Limb (tissue), 2 donors: ENCODE results near the gene HCN2.
"Not testable (repeated sequence)": the region's sequence is repeated elsewhere in the genome, so short reads cannot be mapped to it uniquely, and the experiment has no call there.

Experiments used
- DNase-seq, 2 donors: peaks; one replicate each; pipeline ENCODE4 v3.0.0-alpha.2; 2016; ENCODE audit errors: extremely low spot score in 2 of 2

Gene HCN2

DNA sequence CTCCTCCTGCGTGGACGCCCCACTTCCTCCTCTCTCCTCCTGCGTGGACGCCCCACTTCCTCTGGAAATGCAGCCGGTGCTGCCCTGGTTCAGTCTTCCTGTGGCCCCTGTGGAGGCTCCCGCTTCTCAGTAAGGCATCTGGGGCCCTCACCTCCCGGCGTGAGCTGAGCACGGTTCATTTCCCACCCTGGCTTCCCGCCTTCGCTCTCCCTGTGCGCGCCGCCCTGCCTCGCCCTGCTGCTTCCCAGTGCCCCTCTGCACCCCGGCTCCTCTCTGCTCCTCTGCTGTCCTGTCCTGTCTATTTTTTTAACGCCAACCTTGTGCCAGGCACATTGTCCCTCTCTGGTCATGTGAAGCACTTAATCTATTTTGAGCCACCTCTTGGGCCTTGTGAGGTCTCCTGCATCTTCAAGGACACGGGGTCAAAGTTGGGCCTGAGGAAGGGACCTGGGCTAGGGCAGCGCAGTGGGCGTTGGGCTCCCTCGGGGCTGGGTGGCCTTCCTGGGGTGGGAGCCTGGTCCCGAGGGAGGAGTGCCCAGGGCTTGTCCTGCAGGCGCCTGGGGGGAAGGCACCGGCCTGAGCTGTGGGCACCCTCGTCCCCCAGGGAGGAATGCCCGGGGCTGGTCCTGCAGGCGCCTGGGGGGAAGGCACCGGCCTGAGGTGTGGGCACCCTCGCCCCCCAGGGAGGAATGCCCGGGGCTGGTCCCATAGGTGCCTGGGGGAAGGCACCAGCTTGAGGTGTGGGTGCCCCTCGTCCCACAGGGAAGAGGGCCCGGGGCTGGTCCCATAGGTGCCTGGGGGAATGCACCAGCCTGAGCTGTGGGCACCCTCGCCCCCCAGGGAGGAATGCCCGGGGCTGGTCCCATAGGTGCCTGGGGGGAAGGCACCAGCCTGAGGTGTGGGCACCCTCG, 13.0 kb downstream of the HCN2 start:
- DNase-seq, result no peak

DNA sequence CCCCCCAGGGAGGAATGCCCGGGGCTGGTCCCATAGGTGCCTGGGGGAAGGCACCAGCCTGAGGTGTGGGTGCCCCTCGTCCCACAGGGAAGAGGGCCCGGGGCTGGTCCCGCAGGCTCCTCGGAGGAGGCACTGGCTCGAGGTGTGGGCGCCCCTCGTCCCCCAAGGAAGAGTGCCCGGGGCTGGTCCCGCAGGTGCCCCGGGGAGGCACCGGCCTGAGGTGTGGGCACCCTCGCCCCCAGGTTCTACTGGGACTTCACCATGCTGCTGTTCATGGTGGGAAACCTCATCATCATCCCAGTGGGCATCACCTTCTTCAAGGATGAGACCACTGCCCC, 13.6 kb downstream of the HCN2 start:
- DNase-seq, result not testable (repeated sequence)

DNA sequence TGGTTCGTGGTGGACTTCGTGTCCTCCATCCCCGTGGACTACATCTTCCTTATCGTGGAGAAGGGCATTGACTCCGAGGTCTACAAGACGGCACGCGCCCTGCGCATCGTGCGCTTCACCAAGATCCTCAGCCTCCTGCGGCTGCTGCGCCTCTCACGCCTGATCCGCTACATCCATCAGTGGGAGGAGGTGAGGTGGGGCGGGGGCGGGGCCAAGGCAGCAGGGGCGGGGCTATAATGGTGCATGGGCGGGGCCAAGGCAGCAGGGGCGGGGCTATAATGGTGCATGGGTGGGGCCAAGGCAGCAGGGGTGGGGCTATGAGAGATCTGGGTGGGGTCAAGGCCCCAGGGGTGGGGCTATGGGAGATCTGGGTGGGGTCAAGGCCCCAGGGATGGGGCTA, 14.1 kb downstream of the HCN2 start:
- not testable (repeated sequence) for DNase-seq

DNA sequence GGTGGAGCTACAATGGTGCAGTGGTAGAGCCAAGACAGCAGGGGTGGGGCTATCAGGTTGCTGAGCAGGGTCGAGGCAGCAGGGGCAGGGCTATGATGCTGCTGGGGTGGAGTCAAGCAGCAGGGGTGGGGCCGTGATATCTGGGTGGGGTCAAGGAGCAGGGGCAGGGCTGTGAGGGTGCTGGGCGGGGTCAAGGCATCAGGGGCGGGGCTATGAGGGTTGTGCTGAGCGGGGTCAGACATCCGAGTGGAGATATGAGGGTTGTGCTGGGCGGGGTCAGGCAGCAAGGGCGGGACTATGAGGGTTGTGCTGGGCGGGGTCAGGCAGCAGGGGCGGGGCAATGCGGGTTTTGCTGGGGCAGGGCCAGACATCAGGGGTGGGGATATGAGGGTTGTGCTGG, 14.7 kb downstream of the HCN2 start:
- no peak for DNase-seq

DNA sequence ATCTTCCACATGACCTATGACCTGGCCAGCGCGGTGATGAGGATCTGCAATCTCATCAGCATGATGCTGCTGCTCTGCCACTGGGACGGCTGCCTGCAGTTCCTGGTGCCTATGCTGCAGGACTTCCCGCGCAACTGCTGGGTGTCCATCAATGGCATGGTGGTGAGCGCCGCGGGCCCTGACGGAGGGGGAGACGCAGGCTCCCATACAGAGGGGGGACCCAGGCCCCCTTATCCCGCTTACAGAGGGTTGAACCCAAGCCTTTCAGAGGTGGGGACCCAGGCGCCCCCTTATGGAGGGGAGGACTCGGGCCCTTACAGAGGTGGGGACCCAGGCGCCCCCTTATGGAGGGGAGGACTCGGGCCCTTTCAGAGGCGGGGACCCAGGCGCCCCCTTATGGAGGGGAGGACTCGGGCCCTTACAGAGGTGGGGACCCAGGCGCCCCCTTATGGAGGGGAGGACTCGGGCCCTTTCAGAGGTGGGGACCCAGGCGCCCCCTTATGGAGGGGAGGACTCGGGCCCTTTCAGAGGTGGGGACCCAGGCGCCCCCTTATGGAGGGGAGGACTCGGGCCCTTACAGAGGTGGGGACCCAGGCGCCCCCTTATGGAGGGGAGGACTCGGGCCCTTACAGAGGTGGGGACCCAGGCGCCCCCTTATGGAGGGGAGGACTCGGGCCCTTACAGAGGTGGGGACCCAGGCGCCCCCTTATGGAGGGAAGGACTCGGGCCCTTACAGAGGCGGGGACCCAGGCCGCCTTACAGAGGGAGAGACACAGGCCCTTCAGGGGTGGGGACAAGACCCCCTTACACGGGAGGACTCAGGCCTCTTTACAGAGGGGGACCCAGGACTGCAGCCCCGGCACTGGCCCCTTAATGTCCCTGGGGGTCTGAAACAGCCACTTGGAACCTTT, 15.6 kb downstream of the HCN2 start:
- DNase-seq, result not testable (repeated sequence)

DNA sequence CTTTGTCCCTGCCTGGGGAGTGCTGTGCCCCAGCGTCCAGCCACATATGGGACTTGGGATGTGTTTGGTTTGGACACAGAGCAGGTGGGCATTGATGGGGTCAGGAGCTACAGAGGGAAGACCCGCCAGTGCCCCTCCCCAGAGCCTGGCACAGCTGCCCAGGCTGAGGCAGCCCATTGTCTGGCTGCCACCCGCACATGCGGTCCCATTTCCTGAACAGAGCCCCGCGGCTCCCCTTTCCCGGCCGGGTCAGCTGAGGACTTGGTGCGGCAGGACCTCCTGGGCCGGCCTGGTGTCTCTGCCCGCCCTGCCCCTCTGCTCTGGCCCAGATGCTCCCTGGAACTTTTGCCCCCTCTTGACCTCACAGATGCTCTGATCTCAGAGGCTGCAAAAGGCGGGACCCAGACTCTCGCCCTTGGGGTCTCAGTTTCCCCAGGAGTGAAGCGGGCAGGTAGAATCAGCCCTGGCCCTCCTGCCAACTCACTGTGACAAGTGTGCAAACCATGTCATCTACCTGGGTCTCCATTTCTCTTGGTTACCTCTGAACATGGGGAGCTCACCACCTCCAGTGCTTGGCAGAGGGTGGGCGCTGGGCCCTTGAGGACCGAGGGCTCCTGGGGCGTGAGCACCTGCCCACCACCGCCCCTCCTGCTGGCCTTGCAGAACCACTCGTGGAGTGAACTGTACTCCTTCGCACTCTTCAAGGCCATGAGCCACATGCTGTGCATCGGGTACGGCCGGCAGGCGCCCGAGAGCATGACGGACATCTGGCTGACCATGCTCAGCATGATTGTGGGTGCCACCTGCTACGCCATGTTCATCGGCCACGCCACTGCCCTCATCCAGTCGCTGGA, 17.8 kb downstream of the HCN2 start:
- no peak for DNase-seq

DNA sequence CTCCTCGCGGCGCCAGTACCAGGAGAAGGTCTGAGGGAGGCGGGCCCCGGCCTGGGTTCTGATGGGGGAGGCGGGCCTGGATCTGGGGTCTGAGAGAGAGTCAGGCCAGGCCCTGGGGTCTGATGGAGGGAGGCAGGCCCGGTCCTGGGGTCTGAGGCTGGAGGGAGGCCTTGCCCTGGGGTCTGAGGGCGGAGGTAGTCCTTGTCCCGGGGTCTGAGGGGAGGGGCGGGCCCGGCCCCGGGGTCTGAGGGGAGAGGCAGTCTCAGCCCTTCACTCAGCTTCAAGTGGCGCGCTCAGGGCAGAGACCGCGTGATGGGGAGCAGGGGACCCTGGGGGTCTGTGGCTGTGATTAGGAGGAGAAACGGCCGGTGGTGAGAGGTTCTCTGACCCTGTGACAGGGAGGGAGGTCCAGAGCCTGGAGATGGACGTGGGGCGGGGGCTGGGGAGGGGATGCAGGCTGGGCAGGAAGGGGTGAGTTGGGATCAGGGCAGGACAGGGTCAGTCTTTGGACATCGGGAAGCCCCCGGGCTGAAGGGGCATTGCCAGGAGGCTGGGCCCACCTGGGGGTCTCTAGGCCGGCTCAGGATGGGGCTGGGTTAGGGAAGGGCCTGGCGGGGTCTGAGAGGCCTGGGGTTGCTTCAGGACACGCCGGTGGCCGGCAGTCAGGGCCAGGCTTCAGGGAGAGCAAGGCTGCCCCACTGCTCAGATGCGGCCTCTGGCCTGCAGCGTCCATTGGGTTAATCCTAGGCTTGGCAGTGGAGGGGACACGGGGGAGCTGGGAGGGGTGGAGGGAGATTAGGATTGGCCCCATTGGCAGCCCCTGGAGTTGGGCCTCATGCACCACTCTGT, 18.7 kb downstream of the HCN2 start:
- DNase-seq, result no peak

DNA sequence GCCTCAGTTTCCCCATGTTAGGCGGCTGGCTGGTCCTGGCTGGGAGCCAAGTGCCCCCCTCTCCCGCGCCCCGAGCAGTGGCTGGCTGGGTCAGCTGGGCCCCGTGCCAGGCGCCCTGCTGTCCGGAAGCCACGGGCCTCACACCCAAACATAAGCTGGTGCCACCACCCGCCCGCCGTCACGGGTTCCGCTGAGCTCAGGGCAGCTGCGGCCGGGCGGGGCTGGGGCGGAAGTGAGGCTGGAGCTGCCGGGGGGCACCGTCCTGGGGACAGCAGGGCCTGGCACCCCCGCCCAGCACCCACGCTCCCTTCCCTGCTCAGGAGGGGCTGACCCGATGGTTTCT, 19.3 kb downstream of the HCN2 start:
- no peak for DNase-seq

DNA sequence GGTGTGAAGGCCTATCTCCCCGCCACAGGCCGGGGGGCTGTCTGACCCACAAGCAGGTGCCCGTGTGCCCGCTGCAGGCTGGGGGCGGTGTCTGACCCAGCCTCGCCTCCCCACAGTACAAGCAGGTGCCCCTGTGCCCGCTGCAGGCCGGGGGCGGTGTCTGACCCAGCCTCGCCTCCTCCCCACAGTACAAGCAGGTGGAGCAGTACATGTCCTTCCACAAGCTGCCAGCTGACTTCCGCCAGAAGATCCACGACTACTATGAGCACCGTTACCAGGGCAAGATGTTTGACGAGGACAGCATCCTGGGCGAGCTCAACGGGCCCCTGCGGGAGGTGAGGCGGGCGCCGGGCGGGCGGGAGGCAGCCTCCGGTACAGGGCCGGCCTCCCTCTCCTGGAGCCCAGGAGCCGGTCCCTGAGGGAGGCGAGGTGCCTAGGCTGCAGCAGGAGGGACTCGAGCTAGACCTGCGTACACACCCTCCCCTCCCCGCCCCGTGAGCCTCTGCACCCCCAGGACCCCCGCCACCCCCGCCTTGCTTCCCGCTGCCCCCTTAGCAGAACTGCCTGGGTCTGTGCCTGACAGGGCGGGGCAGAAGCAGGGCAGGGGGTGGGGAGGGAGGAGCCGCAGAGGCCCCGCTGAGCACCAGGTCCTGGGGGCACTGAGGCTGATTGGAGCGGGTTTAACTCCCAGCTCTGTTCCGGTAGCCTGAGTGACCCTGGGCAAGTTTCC, 20.6 kb downstream of the HCN2 start:
- DNase-seq, result no peak

DNA sequence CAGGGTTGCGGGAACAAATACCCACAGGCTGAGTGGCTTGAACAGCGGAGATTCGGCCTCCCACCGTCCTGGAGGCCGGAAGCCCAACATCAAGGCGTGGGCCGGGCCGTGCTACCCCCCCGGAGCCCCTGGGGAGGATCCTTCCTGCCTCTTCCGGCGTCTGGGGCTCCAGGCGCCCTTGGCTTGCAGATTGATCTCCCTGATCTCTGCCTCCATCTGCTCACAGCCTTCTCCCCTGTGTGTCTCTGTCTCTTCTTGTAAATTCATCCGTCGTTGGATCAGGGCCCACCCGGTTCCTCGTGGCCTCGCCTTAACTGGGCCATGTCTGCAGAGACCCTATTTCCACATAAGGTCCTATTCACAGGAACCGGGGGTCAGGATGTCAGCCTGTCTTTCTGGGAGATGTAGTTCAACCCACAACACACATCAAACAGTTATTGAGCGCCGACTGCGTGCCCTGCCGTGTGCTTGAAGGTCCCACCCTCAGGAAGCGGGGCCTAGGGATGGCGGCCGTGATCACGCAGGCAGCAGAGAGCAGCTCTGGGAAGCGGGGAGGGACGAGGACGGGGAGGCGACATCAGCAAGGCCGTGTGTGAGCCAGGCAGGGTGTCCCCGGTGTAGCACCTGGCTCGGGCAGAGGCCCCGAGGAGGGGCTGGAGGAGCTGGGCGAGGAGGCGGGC, 21.3 kb downstream of the HCN2 start:
- DNase-seq, result peak; percentile 44 to 55

DNA sequence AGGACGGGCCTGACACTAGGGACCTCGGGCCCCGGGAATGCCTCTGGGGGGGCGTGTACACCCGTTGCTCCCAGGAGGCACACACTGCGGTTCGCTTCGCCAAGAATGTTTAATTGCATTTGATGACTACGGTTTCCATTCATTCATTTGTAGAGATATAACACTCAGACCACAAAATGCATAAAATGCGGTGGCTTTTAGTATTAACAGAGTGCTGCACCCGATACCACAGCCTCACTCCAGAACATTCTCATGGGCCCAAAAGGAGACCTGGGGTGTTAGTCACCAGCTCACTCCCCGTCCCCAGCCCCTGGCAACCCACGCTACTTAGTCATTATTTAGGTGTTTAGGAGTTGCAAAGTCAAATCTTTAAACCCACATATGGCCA, 21.8 kb downstream of the HCN2 start:
- no peak for DNase-seq

DNA sequence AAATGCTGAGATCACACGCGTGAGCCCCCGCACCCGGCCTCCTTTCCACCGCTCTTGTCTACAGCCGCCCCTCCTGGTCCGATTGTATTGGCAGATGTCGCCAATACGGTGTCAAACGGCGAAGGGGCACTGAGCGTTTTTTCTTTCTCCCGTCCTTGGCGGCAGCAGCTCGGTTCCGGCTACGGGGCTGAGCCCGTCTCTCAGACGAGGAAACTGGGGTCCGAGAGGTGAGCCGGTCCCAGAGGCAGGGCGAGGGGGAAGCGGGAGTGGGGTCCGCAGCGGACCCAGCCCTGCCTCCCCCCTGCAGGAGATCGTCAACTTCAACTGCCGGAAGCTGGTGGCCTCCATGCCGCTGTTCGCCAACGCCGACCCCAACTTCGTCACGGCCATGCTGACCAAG, 23.3 kb downstream of the HCN2 start:
- DNase-seq, result no peak

DNA sequence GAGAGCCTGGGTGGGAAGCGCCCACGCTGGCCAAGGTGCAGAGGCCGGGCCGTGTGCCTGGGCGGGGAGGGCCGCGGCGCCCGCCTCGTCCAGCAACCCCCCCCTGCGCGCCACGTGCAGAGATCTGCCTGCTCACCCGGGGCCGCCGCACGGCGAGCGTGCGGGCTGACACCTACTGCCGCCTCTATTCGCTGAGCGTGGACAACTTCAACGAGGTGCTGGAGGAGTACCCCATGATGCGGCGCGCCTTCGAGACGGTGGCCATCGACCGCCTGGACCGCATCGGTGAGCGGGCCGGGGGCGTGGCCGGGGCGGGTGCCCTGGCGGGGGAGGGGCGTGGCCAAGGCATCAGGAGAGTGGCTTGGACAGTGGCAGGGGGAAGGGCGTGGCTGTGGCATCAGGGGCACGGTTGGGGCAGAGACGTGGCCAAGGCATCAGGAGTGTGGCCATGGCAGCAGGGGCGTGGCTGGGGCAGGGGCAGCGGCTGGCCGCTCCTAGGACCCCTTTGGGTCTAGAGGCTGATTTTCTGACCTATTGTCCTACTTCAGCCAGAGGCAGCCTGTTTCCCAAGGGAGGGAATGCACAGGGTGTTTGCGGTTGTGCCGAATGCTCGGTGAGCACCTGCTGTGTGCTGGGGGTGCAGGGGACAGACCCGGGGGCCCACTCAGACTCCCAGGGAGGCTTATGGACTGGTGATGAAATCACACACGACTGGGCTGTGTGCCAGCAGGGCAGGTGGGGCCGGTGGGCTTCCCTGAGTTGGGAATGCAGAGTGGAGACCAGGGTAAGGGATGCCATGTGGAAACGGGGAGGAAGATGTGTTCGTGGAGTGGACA, 24.3 kb downstream of the HCN2 start:
- DNase-seq, result no peak

DNA sequence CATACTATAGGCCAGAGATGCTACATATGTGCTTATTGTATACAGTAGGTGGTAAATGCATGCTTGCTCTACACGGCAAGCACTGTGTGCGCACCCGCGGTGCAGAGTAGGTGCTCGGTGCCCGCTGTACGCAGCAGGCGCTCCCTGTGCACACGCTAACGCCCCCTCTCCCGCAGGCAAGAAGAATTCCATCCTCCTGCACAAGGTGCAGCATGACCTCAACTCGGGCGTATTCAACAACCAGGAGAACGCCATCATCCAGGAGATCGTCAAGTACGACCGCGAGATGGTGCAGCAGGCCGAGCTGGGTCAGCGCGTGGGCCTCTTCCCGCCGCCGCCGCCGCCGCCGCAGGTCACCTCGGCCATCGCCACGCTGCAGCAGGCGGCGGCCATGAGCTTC, 25.9 kb downstream of the HCN2 start:
- no peak for DNase-seq

DNA sequence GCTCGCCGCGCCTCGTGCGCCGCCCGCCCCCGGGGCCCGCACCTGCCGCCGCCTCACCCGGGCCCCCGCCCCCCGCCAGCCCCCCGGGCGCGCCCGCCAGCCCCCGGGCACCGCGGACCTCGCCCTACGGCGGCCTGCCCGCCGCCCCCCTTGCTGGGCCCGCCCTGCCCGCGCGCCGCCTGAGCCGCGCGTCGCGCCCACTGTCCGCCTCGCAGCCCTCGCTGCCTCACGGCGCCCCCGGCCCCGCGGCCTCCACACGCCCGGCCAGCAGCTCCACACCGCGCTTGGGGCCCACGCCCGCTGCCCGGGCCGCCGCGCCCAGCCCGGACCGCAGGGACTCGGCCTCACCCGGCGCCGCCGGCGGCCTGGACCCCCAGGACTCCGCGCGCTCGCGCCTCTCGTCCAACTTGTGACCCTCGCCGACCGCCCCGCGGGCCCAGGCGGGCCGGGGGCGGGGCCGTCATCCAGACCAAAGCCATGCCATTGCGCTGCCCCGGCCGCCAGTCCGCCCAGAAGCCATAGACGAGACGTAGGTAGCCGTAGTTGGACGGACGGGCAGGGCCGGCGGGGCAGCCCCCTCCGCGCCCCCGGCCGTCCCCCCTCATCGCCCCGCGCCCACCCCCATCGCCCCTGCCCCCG, 26.5 kb downstream of the HCN2 start:
- DNase-seq, result no peak

DNA sequence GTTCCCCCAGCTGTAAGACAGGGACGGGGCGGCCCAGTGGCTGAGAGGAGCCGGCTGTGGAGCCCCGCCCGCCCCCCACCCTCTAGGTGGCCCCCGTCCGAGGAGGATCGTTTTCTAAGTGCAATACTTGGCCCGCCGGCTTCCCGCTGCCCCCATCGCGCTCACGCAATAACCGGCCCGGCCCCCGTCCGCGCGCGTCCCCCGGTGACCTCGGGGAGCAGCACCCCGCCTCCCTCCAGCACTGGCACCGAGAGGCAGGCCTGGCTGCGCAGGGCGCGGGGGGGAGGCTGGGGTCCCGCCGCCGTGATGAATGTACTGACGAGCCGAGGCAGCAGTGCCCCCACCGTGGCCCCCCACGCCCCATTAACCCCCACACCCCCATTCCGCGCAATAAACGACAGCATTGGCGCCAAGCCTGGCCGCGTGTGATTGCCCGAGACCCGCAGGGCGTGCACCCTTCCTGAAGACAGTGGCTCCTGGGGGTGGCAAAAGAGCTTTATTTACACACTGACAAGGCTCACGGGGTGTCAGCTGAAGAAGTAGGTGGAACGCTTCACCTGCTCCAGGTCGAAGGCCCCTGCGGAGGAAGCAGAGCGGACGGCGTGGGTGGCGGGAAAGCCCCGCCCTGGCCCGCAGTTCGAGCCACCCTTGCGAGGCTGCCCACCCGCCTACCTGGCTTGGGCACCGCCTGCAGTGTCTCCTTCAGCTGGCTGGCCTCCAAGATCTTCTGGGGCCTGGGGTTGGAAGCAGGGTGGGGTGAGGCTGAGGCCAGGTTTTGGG, 27.3 kb downstream of the HCN2 start:
- no peak for DNase-seq

DNA sequence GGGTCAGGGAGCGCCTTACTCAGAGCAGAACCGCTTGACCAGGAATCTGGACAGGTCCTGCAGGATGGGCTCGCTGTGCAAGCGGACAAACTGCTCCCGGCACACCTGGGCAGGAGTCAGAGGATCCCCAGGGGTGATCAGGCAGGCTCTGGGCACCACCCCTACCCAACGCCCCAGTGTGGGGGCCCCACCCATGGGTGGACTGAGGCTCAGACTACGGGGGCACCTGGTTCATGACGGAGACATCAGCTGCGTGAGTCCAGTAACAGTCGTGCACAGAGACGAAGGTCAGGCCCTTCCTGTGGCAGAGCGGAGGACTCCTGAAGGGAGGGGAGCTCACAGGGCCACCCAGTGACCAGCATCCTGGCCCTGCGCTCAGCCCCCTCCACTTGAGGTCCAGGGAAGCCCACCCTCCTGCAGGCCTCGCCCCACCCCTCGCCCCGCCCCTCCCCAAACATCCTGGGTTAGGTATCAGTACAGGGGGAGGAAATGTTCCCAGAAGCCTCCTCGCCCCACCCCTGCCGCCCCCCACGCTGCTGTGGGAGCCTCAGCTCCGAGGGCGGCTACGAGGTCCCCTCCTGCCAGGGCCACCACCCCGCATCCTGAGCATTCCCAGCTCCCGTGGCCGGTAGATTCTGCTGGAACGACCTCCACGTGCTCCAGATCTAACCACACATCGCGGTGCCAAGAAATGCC, 28.0 kb downstream of the HCN2 start:
- no peak for DNase-seq
